Astrocyte (in vitro differentiated cells and primary cell): ENCODE data around the gene C19orf47.

Experiments used
- CTCF ChIP-seq: IDR thresholded peaks from 2 replicates; pipeline ENCODE4 v1.5.1; 2011; ENCODE audit warnings: low read depth, mild to moderate bottlenecking, inconsistent platforms, low read length, moderate library complexity; ENCODE audit not compliant: insufficient read depth
- EZH2 ChIP-seq: IDR thresholded peaks from 2 replicates; pipeline ENCODE4 v1.6.1; 2012; ENCODE audit warnings: mild to moderate bottlenecking, low read length, inconsistent platforms; ENCODE audit not compliant: insufficient read depth

GRCh38 chr19:40284251-40284500 lies 64.0 kb downstream of the C19orf47 start:
- TF ChIP-seq CTCF (no peak), EZH2 (no peak)
